Parathyroid adenoma (tissue), 2 donors: ENCODE measurements around the gene PYGB.

ENCODE experiments used
- H2AFZ ChIP-seq: fragments of 300-600 bp; sonication (generic); one replicate; pipeline ENCODE4 v1.7.0; 2017; ENCODE audit warnings: antibody characterized with exemption, mild to moderate bottlenecking
- H3K27ac ChIP-seq: fragments of 300-600 bp; sonication (generic); one replicate; pipeline ENCODE4 v1.7.0; 2017
- H3K27me3 ChIP-seq: fragments of 300-600 bp; sonication (generic); one replicate; pipeline ENCODE4 v1.7.0; 2017; ENCODE audit warnings: low read length; ENCODE audit not compliant: control insufficient read depth, insufficient read depth
- H3K36me3 ChIP-seq: fragments of 300-600 bp; sonication (generic); one replicate; pipeline ENCODE4 v1.7.0; 2017; ENCODE audit warnings: low read length; ENCODE audit not compliant: control insufficient read depth, insufficient read depth
- H3K4me1 ChIP-seq: fragments of 300-600 bp; sonication (generic); one replicate; pipeline ENCODE4 v1.7.0; 2017; ENCODE audit warnings: control low read depth
- H3K4me2 ChIP-seq: fragments of 300-600 bp; sonication (generic); one replicate; pipeline ENCODE4 v1.7.0; 2017; ENCODE audit warnings: low read length
- H3K4me3 ChIP-seq: fragments of 300-600 bp; sonication (generic); one replicate; pipeline ENCODE4 v1.7.0; 2017; ENCODE audit warnings: low read depth, low read length
- H3K79me2 ChIP-seq: fragments of 300-600 bp; sonication (generic); one replicate; pipeline ENCODE4 v1.7.0; 2017; ENCODE audit warnings: control low read depth
- H3K9ac ChIP-seq: fragments of 300-600 bp; sonication (generic); one replicate; pipeline ENCODE4 v1.7.0; 2017; ENCODE audit warnings: mild to moderate bottlenecking
- H3K9me3 ChIP-seq: fragments of 300-600 bp; sonication (generic); one replicate; pipeline ENCODE4 v1.7.0; 2017; ENCODE audit warnings: low read length; ENCODE audit not compliant: control insufficient read depth
- TF ChIP-seq, protein P1 (sequence below): fragments of 300-600 bp; sonication (generic); IDR thresholded peaks from one replicate; pipeline ENCODE4 v1.7.0; 2017; ENCODE audit warnings: antibody characterized with exemption, mild to moderate bottlenecking
- donor health status: primary hyperparathyroidism.

Gene PYGB

DNA sequence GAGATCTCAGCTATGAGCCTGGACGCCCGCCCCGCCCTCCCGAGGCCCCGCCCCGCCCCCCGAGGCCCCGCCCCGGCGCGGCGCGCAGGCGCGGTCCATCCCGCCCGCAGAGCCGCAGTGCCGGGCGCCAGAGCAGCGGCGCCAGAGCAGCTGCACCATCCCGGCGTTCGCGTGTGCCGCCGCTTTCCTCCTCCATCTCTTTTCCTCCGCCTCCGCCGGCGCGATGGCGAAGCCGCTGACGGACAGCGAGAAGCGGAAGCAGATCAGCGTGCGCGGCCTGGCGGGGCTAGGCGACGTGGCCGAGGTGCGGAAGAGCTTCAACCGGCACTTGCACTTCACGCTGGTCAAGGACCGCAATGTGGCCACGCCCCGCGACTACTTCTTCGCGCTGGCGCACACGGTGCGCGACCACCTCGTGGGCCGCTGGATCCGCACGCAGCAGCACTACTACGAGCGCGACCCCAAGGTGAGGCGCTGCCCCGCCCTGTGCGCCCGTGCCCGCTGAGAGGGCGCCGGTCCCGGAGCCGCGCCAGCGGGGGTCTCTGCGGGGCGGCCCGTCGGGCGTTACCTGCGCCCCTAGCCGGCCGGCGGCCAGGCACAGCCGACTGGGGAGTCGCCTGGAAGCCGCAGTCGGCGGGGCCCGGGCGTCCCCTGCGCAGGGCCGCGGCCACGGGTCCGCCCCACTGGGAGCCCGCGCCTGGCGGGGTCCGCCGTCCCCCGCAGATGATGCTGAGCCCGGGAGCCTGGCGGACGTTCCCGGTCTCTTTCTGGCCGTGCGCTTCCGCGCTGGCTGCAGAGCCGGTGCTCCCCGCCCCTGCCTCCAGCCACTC lies at the start of gene PYGB:
Gene PYGB (plus strand): TSS at position 130 of the 830 bp plus-strand sequence. CDS start 94 bp downstream, at position 224.
- TF ChIP-seq, protein P1, sequence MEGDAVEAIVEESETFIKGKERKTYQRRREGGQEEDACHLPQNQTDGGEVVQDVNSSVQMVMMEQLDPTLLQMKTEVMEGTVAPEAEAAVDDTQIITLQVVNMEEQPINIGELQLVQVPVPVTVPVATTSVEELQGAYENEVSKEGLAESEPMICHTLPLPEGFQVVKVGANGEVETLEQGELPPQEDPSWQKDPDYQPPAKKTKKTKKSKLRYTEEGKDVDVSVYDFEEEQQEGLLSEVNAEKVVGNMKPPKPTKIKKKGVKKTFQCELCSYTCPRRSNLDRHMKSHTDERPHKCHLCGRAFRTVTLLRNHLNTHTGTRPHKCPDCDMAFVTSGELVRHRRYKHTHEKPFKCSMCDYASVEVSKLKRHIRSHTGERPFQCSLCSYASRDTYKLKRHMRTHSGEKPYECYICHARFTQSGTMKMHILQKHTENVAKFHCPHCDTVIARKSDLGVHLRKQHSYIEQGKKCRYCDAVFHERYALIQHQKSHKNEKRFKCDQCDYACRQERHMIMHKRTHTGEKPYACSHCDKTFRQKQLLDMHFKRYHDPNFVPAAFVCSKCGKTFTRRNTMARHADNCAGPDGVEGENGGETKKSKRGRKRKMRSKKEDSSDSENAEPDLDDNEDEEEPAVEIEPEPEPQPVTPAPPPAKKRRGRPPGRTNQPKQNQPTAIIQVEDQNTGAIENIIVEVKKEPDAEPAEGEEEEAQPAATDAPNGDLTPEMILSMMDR, result no peak
- Histone ChIP-seq H3K4me3 (peak within 1 kb of the TSS; percentile 65), H3K9ac (no peak within 1 kb of the TSS), H3K79me2 (peaks cover 30% of the 10 kb centered on the region), H3K27me3 (no peaks in the 10 kb centered on the region), H2AFZ (peak within 1 kb of the TSS; percentile 97), H3K9me3 (no peaks in the 10 kb centered on the region), H3K4me1 (peaks cover 4% of the 10 kb centered on the region), H3K4me2 (peak within 1 kb of the TSS; percentile 84), H3K27ac (peak within 1 kb of the TSS; percentile 79), H3K36me3 (no peaks in the 10 kb centered on the region)

DNA sequence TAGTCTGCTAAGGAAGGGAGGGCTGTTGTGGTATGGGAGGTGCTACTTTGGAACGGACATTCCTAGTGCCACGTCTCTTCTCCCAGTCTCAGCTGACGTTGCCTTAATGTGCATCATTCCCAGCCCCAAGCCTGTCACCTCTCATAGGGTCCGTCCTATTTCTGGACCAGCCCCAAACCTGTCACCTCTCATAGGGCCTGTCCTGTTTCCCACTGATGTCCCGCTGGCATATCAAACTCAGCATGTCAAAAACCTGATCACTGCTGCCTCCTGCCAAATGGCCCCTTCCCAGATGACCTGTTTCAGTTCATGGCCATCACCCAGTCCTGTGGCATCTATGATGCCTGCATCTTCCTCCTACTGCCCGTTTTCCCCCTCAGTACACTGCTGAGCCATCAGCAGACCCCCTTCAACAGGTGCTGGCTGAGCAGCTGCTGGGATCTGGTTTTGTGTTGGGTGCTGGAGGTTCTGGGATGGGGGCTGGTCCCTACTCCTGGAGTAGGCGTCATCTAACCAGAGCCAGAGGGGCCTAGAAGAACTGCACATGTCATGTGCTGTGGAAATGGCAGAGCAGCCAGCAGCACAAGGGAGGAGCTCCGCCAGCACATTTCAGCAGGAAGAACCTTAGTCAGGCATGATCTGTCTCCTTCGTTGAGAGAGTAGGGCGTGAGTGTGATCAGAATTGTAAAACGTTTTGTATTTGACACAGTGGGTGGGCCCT lies 49.1 kb upstream of the PYGB start:
- H3K9me3 ChIP-seq, result no peaks in the 10 kb centered on the region
- no peaks in the 10 kb centered on the region for H3K36me3 ChIP-seq
- H3K79me2 ChIP-seq, result peaks cover 54% of the 10 kb centered on the region
- H3K4me2 ChIP-seq, result no peak overlapping the region
- no peak overlapping the region for H3K4me3 ChIP-seq
- no peak overlapping the region for H2AFZ ChIP-seq
- no peak overlapping the region for H3K27ac ChIP-seq
- H3K27me3 ChIP-seq, result no peaks in the 10 kb centered on the region
- H3K4me1 ChIP-seq, result peaks cover 5% of the 10 kb centered on the region
- TF ChIP-seq, protein P1, result no peak
- H3K9ac ChIP-seq, result no peak overlapping the region

DNA sequence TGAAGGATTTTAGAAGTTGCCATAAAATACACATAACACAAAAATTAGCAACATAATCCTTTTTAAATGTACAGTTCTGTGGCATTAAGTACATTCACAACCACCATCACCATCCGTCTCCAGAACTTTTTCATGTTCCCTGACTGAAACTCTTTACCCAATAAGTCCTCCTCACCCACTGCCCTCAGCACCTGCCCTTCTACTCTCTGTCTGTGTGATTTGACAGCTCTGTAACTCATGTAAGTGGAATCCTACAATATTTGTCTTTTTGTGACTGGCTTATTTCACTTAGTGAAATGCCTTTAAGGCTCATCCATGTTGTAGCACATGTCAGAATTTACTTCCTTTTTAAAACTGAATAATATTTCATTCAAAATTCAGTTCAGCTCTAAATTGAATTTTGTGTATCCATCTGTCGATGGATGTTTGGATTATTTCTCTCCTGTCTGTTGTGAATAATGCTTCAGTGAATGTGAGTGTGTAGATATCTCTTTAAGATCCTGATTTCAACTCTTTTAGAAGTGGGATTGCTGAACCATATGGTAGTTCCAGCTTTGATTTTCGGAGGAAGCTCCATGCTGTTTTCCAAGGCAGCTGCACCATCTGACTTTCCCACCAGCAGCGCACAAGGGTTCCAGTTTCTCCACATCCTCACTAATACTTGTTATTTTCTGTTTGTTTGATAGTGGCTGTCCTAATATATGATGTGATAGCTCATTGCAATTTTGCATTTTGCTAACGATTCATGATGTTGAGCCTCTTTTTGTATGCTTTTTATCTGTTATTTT lies 48.2 kb upstream of the PYGB start:
- H3K27me3 ChIP-seq, result no peaks in the 10 kb centered on the region
- no peaks in the 10 kb centered on the region for H3K36me3 ChIP-seq
- H3K27ac ChIP-seq, result no peak overlapping the region
- H3K4me2 ChIP-seq, result no peak overlapping the region
- no peak overlapping the region for H2AFZ ChIP-seq
- TF ChIP-seq, protein P1, result no peak
- peaks cover 55% of the 10 kb centered on the region for H3K79me2 ChIP-seq
- no peak overlapping the region for H3K4me3 ChIP-seq
- H3K9me3 ChIP-seq, result no peaks in the 10 kb centered on the region
- H3K9ac ChIP-seq, result no peak overlapping the region
- H3K4me1 ChIP-seq, result peaks cover 3% of the 10 kb centered on the region

DNA sequence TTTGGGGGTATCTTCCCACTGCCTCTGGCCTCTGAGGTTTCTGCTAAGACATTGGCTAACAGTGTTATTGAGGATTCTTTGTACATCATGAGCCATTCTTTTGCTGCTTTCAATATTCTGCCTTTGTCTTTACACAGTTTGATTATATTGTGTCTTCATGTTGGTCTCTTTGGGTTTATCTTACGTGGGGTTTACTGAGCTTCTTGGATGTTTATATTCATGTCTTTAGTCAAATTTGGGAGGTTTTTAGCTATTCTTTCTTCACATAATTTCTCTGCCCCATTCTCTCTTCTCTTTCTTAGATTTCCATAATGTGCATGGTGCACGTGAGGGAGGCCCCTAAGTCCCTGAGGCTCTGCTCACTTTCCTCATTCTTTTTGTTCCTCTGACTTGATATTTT lies 44.8 kb upstream of the PYGB start:
- no peak overlapping the region for H3K9ac ChIP-seq
- no peak overlapping the region for H3K4me2 ChIP-seq
- no peak overlapping the region for H3K27ac ChIP-seq

More for the DNA sequence above, 44.8 kb upstream of the PYGB start:
- H3K9me3 ChIP-seq, result no peaks in the 10 kb centered on the region
- no peaks in the 10 kb centered on the region for H3K4me1 ChIP-seq
- H3K79me2 ChIP-seq, result peaks cover 38% of the 10 kb centered on the region
- TF ChIP-seq, protein P1, result no peak
- no peak overlapping the region for H3K4me3 ChIP-seq
- no peaks in the 10 kb centered on the region for H3K27me3 ChIP-seq
- no peak overlapping the region for H2AFZ ChIP-seq
- no peaks in the 10 kb centered on the region for H3K36me3 ChIP-seq
